Activated CD4-positive, alpha-beta T cell treated with anti-CD3 and anti-CD28 coated beads, Interleukin-2, amount 10 ng/mL, durations not matched to agents 7 days and 5 days (primary cell): Measurements from ENCODE around the gene IQGAP3. TPM values are rescaled to one million over a fixed set of nuclear protein-coding genes. Genes with fewer than 3 reads are reported as not detected.
A peak's percentile ranks its signal among the peaks of the same experiment; 100 is the strongest.

Experiments
- CTCF ChIA-PET: fragments of 350-600 bp; sonication (Branson Sonifier 250); formaldehyde crosslinking; loops from one replicate; lab custom pipeline; 2021; ENCODE audit warnings: antibody characterized with exemption; lab: Charles Lee
- POLR2A ChIA-PET: fragments of 350-600 bp; sonication (Branson Sonifier 250); formaldehyde crosslinking; loops from one replicate; lab custom pipeline; 2021; ENCODE audit warnings: antibody characterized with exemption; lab: Charles Lee
- DNase-seq: peaks from one replicate; pipeline ENCODE4 v3.0.0-alpha.2; 2020
- H3K27ac Mint-ChIP-seq: one replicate; pipeline ENCODE4 v1.8.0; 2021; ENCODE audit warnings: mild to moderate bottlenecking, moderate library complexity, mixed read lengths
- H3K27me3 Mint-ChIP-seq: one replicate; pipeline ENCODE4 v1.8.0; 2021; ENCODE audit warnings: mixed read lengths
- H3K36me3 Mint-ChIP-seq: one replicate; pipeline ENCODE4 v1.8.0; 2021; ENCODE audit warnings: low read depth, mixed read lengths
- H3K4me1 Mint-ChIP-seq: one replicate; pipeline ENCODE4 v1.8.0; 2021; ENCODE audit warnings: mixed read lengths
- H3K4me3 Mint-ChIP-seq: one replicate; pipeline ENCODE4 v1.8.0; 2021; ENCODE audit warnings: mild to moderate bottlenecking, moderate library complexity, mixed read lengths
- H3K9me3 Mint-ChIP-seq: one replicate; pipeline ENCODE4 v1.8.0; 2021; ENCODE audit warnings: mixed read lengths
- total RNA-seq, 2 experiments: library from RNA; stranded (reverse); gene quantifications; one replicate each; pipeline ENCODE4 v1.2.3, GENCODE V29; 2021

IQGAP3 gene
- total RNA-seq, 2 experiments from 2014 or later, result 25.2 to 25.5 TPM

DNA sequence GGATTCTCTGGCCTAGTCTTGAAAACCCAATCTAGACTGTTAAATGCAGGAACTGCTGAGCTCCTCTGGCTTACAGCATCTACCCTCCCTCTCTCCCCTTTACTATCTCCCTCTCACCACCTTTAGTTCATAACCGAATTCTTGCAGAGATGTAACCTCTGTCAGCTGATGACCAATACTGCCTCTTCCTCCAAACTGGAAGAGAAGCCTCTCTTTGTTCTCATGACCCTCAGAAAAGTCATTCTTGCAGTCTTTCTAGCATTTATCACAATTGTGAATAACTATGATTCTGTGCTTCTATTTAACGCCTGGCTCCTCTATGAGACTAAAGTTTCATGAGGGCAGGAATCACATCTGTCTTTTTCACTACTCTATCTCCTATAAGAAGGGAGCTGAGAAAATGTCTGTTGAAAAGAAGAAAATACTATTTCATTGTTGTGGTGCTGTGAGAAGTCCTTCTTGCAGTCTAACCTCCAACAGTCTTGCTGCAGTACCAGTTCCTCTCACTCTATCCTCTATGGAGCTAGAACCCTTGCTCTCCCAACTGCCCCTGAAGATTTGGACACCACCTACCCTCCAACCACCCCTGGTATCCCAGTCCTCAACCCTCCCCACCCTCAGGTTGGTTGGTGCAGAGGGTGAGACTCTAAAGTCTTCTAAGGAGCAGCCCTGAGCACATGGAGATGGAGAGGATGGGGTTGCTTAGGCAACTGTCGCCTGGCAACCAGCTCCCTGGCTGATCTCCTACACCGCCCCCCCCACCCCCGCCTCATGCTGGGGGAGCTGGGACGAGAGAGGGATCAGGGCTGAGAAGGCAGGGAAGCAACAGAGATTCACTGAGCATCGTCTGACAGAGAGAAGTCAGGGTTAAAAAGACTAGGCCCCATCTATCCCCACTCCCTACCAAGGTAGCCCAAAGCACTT lies 85.7 kb downstream of the IQGAP3 start:
- CTCF ChIA-PET, result interaction anchor here (0.8 to 3.3 kb wide), 6 partner anchors 8 to 101 kb away, joined by 3 to 19 read pairs (median 6); partner anchors contain the start of gene MEF2D
- Mint-ChIP-seq H3K27me3 (no peaks in the 10 kb centered on the region), H3K9me3 (no peaks in the 10 kb centered on the region), H3K4me3 (no peak overlapping the region), H3K4me1 (peaks cover 63% of the 10 kb centered on the region), H3K27ac (peak overlapping the region; percentile 55), H3K36me3 (peaks cover 23% of the 10 kb centered on the region)
- DNase-seq, result no peak
- POLR2A ChIA-PET, result no interaction called here

DNA sequence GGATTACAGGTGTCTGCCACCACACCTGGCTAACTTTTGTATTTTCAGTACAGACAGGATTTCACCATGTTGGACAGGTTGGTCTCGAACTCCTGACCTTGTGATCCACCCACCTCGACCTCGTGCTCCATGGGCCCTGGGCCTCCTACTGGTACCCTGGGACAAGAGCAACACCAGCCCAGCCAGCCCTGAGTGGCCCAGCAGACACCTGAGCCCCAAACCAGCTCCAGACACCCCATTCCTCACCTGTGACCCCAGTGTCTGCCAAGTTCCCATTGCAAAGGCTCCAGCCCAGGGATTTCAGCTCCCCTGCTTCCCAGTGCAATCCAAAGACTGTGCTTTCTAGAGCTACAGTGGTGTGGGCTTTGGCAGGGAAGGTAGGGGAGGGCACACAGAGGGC lies 86.4 kb downstream of the IQGAP3 start:
- ChIA-PET CTCF (interaction anchor here (0.8 to 3.3 kb wide), 6 partner anchors 8 to 100 kb away, joined by 3 to 19 read pairs (median 6); partner anchors contain the start of gene MEF2D), POLR2A (no interaction called here)
- no peaks in the 10 kb centered on the region for H3K9me3 Mint-ChIP-seq
- H3K27ac Mint-ChIP-seq, result no peak overlapping the region
- peaks cover 27% of the 10 kb centered on the region for H3K36me3 Mint-ChIP-seq
- no peak overlapping the region for H3K4me3 Mint-ChIP-seq
- H3K4me1 Mint-ChIP-seq, result peaks cover 63% of the 10 kb centered on the region
- no peaks in the 10 kb centered on the region for H3K27me3 Mint-ChIP-seq
- no peak for DNase-seq

- peaks cover 37% of the 10 kb centered on the region for H3K36me3 Mint-ChIP-seq
- peaks cover 57% of the 10 kb centered on the region for H3K4me1 Mint-ChIP-seq
- H3K4me3 Mint-ChIP-seq, result no peak overlapping the region
- peak overlapping the region; percentile 46 for H3K27ac Mint-ChIP-seq
- no peak for DNase-seq
- H3K9me3 Mint-ChIP-seq, result no peaks in the 10 kb centered on the region
- no peaks in the 10 kb centered on the region for H3K27me3 Mint-ChIP-seq
- ChIA-PET CTCF (interaction anchor here (0.6 to 5.3 kb wide), 12 partner anchors 7 to 130 kb away, joined by 3 to 46 read pairs (median 4); partner anchors contain the start of genes MEF2D and NAXE), POLR2A (interaction anchor here (0.6 kb wide), 1 partner anchor 117 kb away, joined by 4 read pairs; the partner anchor contains the start of gene GPATCH4)
These were observed 87.8 kb downstream of the IQGAP3 start for GRCh38 chr1:156484480-156485058.

DNA sequence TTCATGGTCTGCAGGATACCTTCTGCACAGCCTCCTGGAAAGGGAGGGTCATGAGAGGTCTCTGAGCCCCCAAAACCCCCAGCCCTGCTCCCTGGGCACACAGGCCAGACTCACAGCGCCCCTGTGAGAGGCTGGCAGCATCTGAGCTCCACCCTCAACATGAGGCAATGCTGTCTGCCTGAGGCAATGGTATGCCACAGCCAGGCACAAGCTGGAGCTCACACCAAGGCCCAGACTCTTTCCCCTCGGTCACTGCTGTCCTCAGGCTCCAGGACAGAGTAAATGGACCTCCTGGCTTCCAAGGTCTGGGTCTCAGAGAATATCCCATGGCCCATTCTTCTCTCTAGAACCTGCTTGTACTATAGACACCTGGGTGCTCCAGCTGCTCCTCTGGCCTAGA lies 89.0 kb downstream of the IQGAP3 start:
- POLR2A ChIA-PET, result no interaction called here
- Mint-ChIP-seq H3K4me1 (peaks cover 45% of the 10 kb centered on the region), H3K4me3 (no peak overlapping the region), H3K27ac (no peak overlapping the region), H3K27me3 (no peaks in the 10 kb centered on the region), H3K36me3 (peaks cover 43% of the 10 kb centered on the region), H3K9me3 (no peaks in the 10 kb centered on the region)
- DNase-seq, result no peak
- CTCF ChIA-PET, result interaction anchor here (0.8 to 5.3 kb wide), 7 partner anchors 8 to 131 kb away, joined by 3 to 46 read pairs (median 4); partner anchors contain the start of genes MEF2D and NAXE

DNA sequence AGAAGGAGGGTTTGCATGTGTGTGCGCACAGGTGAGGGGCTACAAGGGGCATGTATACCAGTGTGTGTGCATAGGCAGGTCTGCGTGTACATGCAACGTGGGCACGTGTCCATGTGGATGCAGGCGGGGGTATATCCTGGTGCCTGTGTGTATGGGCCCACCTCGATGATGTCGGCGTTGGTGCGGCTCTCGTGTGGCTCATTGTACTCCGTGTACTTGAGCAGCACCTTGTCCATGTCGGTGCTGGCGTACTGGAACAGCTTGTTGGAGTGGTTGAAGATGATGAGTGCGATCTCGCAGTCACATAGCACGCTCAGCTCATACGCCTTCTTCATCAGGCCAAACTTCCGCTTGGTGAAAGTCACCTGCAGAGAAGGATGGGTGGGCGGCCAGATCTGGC lies 90.1 kb downstream of the IQGAP3 start:
- Mint-ChIP-seq H3K4me3 (no peak overlapping the region), H3K36me3 (peaks cover 51% of the 10 kb centered on the region), H3K4me1 (peaks cover 42% of the 10 kb centered on the region), H3K27ac (no peak overlapping the region), H3K9me3 (no peaks in the 10 kb centered on the region), H3K27me3 (no peaks in the 10 kb centered on the region)
- ChIA-PET CTCF (interaction anchor here (0.7 to 5.3 kb wide), 5 partner anchors 9 to 126 kb away, joined by 3 to 46 read pairs (median 5); partner anchors contain the start of gene MEF2D), POLR2A (no interaction called here)
- no peak for DNase-seq

DNA sequence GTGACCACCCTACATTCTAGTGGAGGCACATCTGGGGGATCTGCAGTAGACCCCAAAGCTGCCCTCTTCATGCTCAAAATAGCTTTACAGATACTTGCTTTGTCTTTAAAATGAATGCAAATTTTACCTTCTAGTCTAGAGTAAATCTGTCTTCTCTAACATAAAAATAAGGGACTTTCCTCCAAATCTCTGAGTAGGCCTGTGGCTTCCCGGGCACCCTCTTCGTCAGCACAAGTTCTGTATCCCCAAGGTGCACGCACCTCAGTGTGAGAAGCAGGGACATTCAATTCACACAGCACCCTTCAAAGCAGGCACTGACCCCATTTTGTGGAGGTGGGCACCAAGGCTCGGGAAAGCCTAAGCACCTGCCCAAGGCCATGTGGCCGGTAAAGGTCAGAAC lies 90.8 kb downstream of the IQGAP3 start:
- Mint-ChIP-seq H3K9me3 (no peaks in the 10 kb centered on the region), H3K27me3 (no peaks in the 10 kb centered on the region), H3K4me1 (peaks cover 38% of the 10 kb centered on the region), H3K4me3 (no peak overlapping the region), H3K36me3 (peaks cover 52% of the 10 kb centered on the region), H3K27ac (peak overlapping the region; percentile 73)
- no peak for DNase-seq
- ChIA-PET POLR2A (interaction anchor here (1.7 kb wide), 1 partner anchor 19 kb away, joined by 7 read pairs; the partner anchor contains the start of gene MEF2D), CTCF (interaction anchor here (0.6 to 5.3 kb wide), 17 partner anchors 10 to 932 kb away, joined by 3 to 46 read pairs (median 5); partner anchors contain the start of gene MEF2D)

DNA sequence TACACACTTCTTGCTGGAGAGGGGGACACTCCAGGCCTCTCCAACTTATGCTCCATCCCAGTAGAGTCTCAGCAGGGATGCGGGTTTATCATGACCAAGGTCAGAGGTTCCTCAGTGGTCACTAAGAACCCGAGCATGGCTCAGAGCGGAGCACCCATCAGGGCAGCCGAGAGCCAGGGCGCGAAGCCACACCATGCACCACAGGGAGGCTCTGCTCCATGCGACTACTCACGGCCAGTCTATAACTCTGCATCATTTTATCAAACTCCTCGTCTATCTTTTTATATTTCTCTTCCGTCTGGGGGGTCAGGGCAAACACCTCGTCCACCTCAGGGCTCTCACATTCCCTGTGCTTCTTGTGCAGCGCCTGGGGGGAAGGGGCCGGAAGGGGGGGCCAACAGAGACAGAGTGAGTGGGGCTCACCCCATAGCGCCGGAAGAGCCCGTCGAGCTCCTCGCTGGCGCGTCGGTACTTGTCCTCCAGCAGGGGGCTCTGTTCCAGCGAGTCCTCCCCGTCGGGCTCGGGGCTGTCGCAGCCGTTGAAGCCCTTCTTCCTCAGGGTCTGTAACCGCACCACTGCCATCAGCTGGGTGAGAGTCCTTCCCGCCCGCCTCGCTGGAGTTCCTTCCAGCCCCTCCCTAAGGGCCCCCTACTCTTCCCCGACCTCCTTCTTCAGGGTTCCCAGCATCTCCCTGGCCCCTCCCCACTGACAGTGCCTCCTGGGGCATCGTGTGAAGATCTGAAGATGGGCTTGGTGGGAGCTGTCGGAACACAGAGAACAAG lies 91.8 kb downstream of the IQGAP3 start:
- H3K9me3 Mint-ChIP-seq, result no peaks in the 10 kb centered on the region
- ChIA-PET POLR2A (interaction anchor here (1.7 kb wide), 1 partner anchor 20 kb away, joined by 7 read pairs; the partner anchor contains the start of gene MEF2D), CTCF (interaction anchor here (0.6 to 5.3 kb wide), 29 partner anchors 9 to 931 kb away, joined by 3 to 46 read pairs (median 4); partner anchors contain the start of genes MEF2D and NAXE)
- H3K4me1 Mint-ChIP-seq, result peaks cover 35% of the 10 kb centered on the region
- peak; percentile 85 for DNase-seq
- H3K27me3 Mint-ChIP-seq, result no peaks in the 10 kb centered on the region
- H3K36me3 Mint-ChIP-seq, result peaks cover 55% of the 10 kb centered on the region
- no peak overlapping the region for H3K4me3 Mint-ChIP-seq
- H3K27ac Mint-ChIP-seq, result peak overlapping the region; percentile 22

DNA sequence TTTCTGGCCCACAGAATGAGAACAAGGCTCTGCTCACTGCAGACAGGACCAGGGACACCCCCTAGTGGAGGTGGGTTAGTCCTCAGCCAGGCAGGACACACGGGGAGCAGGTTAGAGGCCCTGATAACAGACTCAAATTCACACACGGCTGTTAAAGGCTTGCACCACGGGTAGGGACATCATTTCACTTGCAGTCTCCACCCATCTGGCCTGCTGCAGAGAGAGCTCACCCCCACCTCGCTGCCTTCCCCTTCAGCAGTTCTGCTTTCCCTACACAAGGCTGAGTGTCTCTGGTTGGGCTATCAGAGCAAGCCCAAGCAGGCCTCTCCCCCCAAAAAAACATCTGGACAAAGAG lies 92.4 kb downstream of the IQGAP3 start:
- ChIA-PET CTCF (interaction anchor here (0.6 to 5.3 kb wide), 25 partner anchors 9 to 257 kb away, joined by 3 to 46 read pairs (median 4); partner anchors contain the start of genes MEF2D and NAXE), POLR2A (interaction anchor here (1.7 kb wide), 1 partner anchor 21 kb away, joined by 7 read pairs; the partner anchor contains the start of gene MEF2D)
- Mint-ChIP-seq H3K27me3 (no peaks in the 10 kb centered on the region), H3K36me3 (peaks cover 59% of the 10 kb centered on the region), H3K9me3 (no peaks in the 10 kb centered on the region), H3K27ac (peak overlapping the region; percentile 22), H3K4me3 (no peak overlapping the region), H3K4me1 (peaks cover 35% of the 10 kb centered on the region)
- no peak for DNase-seq

DNA sequence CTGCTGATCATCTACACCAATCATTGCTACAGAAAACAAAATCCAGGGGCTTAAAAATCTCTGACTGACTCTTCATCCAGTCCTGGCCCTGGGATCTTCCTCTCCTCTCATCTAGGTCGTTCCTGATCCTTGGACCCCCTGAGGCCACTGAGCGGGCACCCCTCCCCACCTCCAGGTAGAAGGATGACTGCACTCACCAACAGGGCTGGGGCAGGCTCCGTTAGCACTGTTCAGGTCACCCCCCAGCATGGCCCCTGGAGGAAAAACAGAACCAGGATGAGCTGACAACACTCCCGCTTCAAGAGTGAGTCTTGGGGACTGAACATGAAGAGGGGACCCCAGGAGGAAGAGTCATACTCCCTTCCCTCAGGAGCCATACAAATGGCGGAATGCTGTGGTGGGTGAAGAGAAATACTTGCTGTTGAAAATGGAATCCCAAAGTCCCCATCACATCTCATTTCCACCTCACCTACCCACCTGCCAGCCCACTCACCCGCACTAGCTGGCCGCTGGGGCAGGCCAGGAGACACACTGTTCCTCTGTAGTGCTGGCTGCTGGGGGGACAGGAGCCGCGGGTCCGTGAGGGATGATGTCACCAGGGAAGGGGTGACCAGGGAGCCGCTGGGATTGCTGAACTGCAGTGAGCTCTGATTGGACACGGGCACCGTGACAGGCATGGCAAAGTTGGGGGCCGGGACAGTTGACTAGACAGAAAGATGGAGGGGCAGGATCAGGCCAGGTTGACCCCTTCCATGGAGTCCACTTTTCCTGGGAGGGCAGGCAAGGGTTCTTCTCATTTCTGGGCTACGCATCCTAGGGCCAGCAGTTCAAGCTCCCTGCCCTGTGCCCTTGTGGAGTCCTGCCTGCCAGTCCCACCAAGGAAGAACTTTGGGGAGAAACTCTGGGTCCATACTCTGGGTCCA lies 93.0 kb downstream of the IQGAP3 start:
- ChIA-PET POLR2A (no interaction called here), CTCF (interaction anchor here (0.6 to 5.3 kb wide), 6 partner anchors 9 to 129 kb away, joined by 3 to 46 read pairs (median 8); partner anchors contain the start of gene MEF2D)
- Mint-ChIP-seq H3K36me3 (peaks cover 60% of the 10 kb centered on the region), H3K27me3 (no peaks in the 10 kb centered on the region), H3K4me1 (peaks cover 32% of the 10 kb centered on the region), H3K27ac (no peak overlapping the region), H3K9me3 (no peaks in the 10 kb centered on the region), H3K4me3 (no peak overlapping the region)
- DNase-seq, result no peak

- DNase-seq, result no peak
- H3K36me3 Mint-ChIP-seq, result peaks cover 67% of the 10 kb centered on the region
- peaks cover 32% of the 10 kb centered on the region for H3K4me1 Mint-ChIP-seq
- POLR2A ChIA-PET, result no interaction called here
- H3K27me3 Mint-ChIP-seq, result no peaks in the 10 kb centered on the region
- no peak overlapping the region for H3K4me3 Mint-ChIP-seq
- H3K27ac Mint-ChIP-seq, result no peak overlapping the region
- CTCF ChIA-PET, result no interaction called here
- H3K9me3 Mint-ChIP-seq, result no peaks in the 10 kb centered on the region
These were observed 94.1 kb downstream of the IQGAP3 start for GRCh38 chr1:156478250-156478627.
